H9 (cell line): ENCODE measurements around the gene AADAT. TPM values are rescaled to one million over a fixed set of nuclear protein-coding genes. Genes with fewer than 3 reads are reported as not detected.
A peak's percentile ranks its signal among the peaks of the same experiment; 100 is the strongest.

Experiments
- DNase-seq: peaks from one replicate; pipeline ENCODE4 v3.0.0-alpha.2; 2017
- H2AFZ ChIP-seq: one replicate; pipeline ENCODE4 v1.6.1; 2013; ENCODE audit warnings: mild to moderate bottlenecking, low read length, control low read depth, moderate library complexity
- H2AK5ac ChIP-seq: 2 replicates; pipeline ENCODE4 v1.6.1; 2013; ENCODE audit warnings: low read length, control low read depth, mixed read lengths; ENCODE audit not compliant: insufficient read length
- H2BK120ac ChIP-seq: one replicate; pipeline ENCODE4 v1.6.1; 2013; ENCODE audit warnings: low read depth, mild to moderate bottlenecking, low read length, control low read depth, inconsistent platforms; ENCODE audit not compliant: poor library complexity, severe bottlenecking
- H2BK12ac ChIP-seq: 2 replicates; pipeline ENCODE4 v1.6.1; 2013; ENCODE audit warnings: low read length, control low read depth, mixed read lengths, low read depth; ENCODE audit not compliant: insufficient read length
- H2BK15ac ChIP-seq: 2 replicates; pipeline ENCODE4 v1.6.1; 2013; ENCODE audit warnings: low read depth, low read length, control low read depth
- H2BK20ac ChIP-seq: one replicate; pipeline ENCODE4 v1.6.1; 2013; ENCODE audit warnings: low read depth, mild to moderate bottlenecking, low read length, control low read depth, inconsistent platforms; ENCODE audit not compliant: poor library complexity, severe bottlenecking
- H2BK5ac ChIP-seq: 2 replicates; pipeline ENCODE4 v1.6.1; 2013; ENCODE audit warnings: low read length, control low read depth, mixed read lengths; ENCODE audit not compliant: insufficient read length
- H3K14ac ChIP-seq: 2 replicates; pipeline ENCODE4 v1.6.1; 2013; ENCODE audit warnings: low read length, control low read depth; ENCODE audit not compliant: insufficient read depth
- H3K18ac ChIP-seq: 2 replicates; pipeline ENCODE4 v1.6.1; 2013; ENCODE audit warnings: low read depth, mild to moderate bottlenecking, mixed read lengths, low read length, control low read depth; ENCODE audit not compliant: insufficient read length
- H3K23ac ChIP-seq: 2 replicates; pipeline ENCODE4 v1.6.1; 2013; ENCODE audit warnings: low read length, control low read depth, mixed read lengths, low read depth; ENCODE audit not compliant: insufficient read length
- H3K23me2 ChIP-seq: 2 replicates; pipeline ENCODE4 v1.6.1; 2013; ENCODE audit warnings: low read depth, mild to moderate bottlenecking, mixed read lengths, low read length, control low read depth; ENCODE audit not compliant: insufficient read length, poor library complexity, severe bottlenecking
- H3K27ac ChIP-seq: 2 replicates; pipeline ENCODE4 v1.5.1; 2013; ENCODE audit warnings: low read length, control low read depth, mixed read lengths, low read depth; ENCODE audit not compliant: insufficient read length
- H3K27me3 ChIP-seq: 2 replicates; pipeline ENCODE4 v1.6.1; 2013; ENCODE audit warnings: low read length, control low read depth, inconsistent platforms; ENCODE audit not compliant: insufficient read depth
- H3K4ac ChIP-seq: 2 replicates; pipeline ENCODE4 v1.6.1; 2013; ENCODE audit warnings: low read depth, mild to moderate bottlenecking, control low read depth, inconsistent platforms, low read length, moderate library complexity
- H3K4me1 ChIP-seq: 2 replicates; pipeline ENCODE4 v1.6.1; 2013; ENCODE audit warnings: low read length, control low read depth, inconsistent platforms; ENCODE audit not compliant: insufficient read depth
- H3K4me2 ChIP-seq: 2 replicates; pipeline ENCODE4 v1.6.1; 2013; ENCODE audit warnings: low read length, control low read depth, mixed read lengths; ENCODE audit not compliant: insufficient read length, insufficient read depth
- H3K56ac ChIP-seq: 2 replicates; pipeline ENCODE4 v1.6.1; 2013; ENCODE audit warnings: low read depth, mild to moderate bottlenecking, mixed read lengths, low read length, control low read depth; ENCODE audit not compliant: insufficient read length
- H3K79me1 ChIP-seq: 2 replicates; pipeline ENCODE4 v1.6.1; 2013; ENCODE audit warnings: low read depth, mild to moderate bottlenecking, moderate library complexity, low read length, control low read depth, inconsistent platforms; ENCODE audit not compliant: insufficient read depth, poor library complexity, severe bottlenecking
- H3K79me2 ChIP-seq: 2 replicates; pipeline ENCODE4 v1.6.1; 2013; ENCODE audit warnings: low read length, control low read depth, inconsistent platforms; ENCODE audit not compliant: insufficient read depth
- H3K9ac ChIP-seq: 2 replicates; pipeline ENCODE4 v1.6.1; 2013; ENCODE audit warnings: low read length, control low read depth, mixed read lengths; ENCODE audit not compliant: insufficient read length; ENCODE audit errors: extremely low read depth
- H3K9me3 ChIP-seq: one replicate; pipeline ENCODE4 v1.6.1; 2013; ENCODE audit warnings: low read depth, low read length, inconsistent platforms; ENCODE audit not compliant: control insufficient read depth
- H3T11ph ChIP-seq: one replicate; pipeline ENCODE4 v1.6.1; 2013; ENCODE audit warnings: mild to moderate bottlenecking, low read length, control low read depth, inconsistent platforms
- H4K20me1 ChIP-seq: one replicate; pipeline ENCODE4 v1.6.1; 2013; ENCODE audit not compliant: control insufficient read depth, insufficient read length, insufficient read depth
- H4K5ac ChIP-seq: 2 replicates; pipeline ENCODE4 v1.6.1; 2013; ENCODE audit warnings: low read depth, mild to moderate bottlenecking, mixed read lengths, low read length, control low read depth; ENCODE audit not compliant: insufficient read length
- H4K8ac ChIP-seq: replicated peaks from 2 replicates; pipeline ENCODE4 v1.6.1; 2013; ENCODE audit warnings: low read length, control low read depth, mixed read lengths, low read depth; ENCODE audit not compliant: insufficient read length
- H4K91ac ChIP-seq: 2 replicates; pipeline ENCODE4 v1.6.1; 2013; ENCODE audit warnings: low read depth, mild to moderate bottlenecking, moderate library complexity, mixed read lengths, low read length, control low read depth; ENCODE audit not compliant: insufficient read length
- H3K27ac Mint-ChIP-seq, 3 experiments: 2 replicates in 2 of 3; 3 replicates in 1 of 3; pipeline ENCODE4 v1.8.0; 2020 to 2021; ENCODE audit warnings: mixed read lengths in 3 of 3, mild to moderate bottlenecking in 1 of 3, moderate library complexity in 1 of 3
- H3K27me3 Mint-ChIP-seq: 2 replicates; pipeline ENCODE4 v1.8.0; 2021; ENCODE audit warnings: low read depth, mild to moderate bottlenecking, moderate library complexity, mixed read lengths
- H3K36me3 Mint-ChIP-seq, 3 experiments: 2 replicates in 2 of 3; 3 replicates in 1 of 3; pipeline ENCODE4 v1.8.0; 2020 to 2021; ENCODE audit warnings: low read depth in 3 of 3, mixed read lengths in 3 of 3; ENCODE audit not compliant: insufficient read depth in 1 of 3
- H3K4me1 Mint-ChIP-seq, 2 experiments: 2 replicates each; pipeline ENCODE4 v1.8.0; 2020; ENCODE audit warnings: mixed read lengths in 2 of 2
- H3K4me3 Mint-ChIP-seq, 2 experiments: 2 replicates in 1 of 2; 3 replicates in 1 of 2; pipeline ENCODE4 v1.8.0; 2020 to 2021; ENCODE audit warnings: mild to moderate bottlenecking in 2 of 2, mixed read lengths in 2 of 2, moderate library complexity in 1 of 2
- H3K9me3 Mint-ChIP-seq, 2 experiments: 2 replicates in 1 of 2; 3 replicates in 1 of 2; pipeline ENCODE4 v1.8.0; 2020; ENCODE audit warnings: mild to moderate bottlenecking in 2 of 2, mixed read lengths in 2 of 2, moderate library complexity in 1 of 2
- CTCF ChIP-seq: fragments of 200-600 bp; sonication (generic); conservative IDR thresholded peaks from 3 replicates; pipeline ENCODE4 v1.8.0; 2021; ENCODE audit warnings: antibody characterized with exemption, mild to moderate bottlenecking
- WGBS: extraction: QIAGEN DNeasy Blood & Tissue Kit; methylation state at CpG from one replicate; pipeline ENCODE4 v1.1.7; 2013; ENCODE audit warnings: missing lambda C conversion rate, low lambda C conversion rate, mixed read lengths; ENCODE audit not compliant: insufficient read length; ENCODE audit errors: extremely low coverage; 5-methylcytosine and 5-hydroxymethylcytosine counted together
- total RNA-seq: library from RNA; stranded (reverse); gene quantifications from 2 replicates; pipeline ENCODE4 v1.2.1, GENCODE V29; 2021

The AADAT gene
- total RNA-seq, 1 experiment from 2014 or later: 14.1 TPM

- no peaks in the 10 kb centered on the region for H3K27me3 ChIP-seq
- no peak overlapping the region for H4K5ac ChIP-seq
- no peak overlapping the region for H3T11ph ChIP-seq
- Mint-ChIP-seq H3K36me3 (no peaks in the 10 kb centered on the region), H3K27me3 (no peaks in the 10 kb centered on the region), H3K27ac (peak overlapping the region; percentile 89 to 93 (median 89)), H3K9me3 (no peaks in the 10 kb centered on the region; a peak in 1 of 5 replicates), H3K4me1 (peaks cover 41 to 42% of the 10 kb centered on the region in 2 experiments), H3K4me3 (peak overlapping the region in 1 of 2 experiments; percentile 27; a peak in 1 of 5 replicates)
- no peak overlapping the region for H3K9ac ChIP-seq
- no peak overlapping the region for H4K8ac ChIP-seq
- H3K4me2 ChIP-seq: no peak overlapping the region
- H4K20me1 ChIP-seq: no peaks in the 10 kb centered on the region
- no peak overlapping the region for H3K23ac ChIP-seq
- no peaks in the 10 kb centered on the region for H3K79me1 ChIP-seq
- H3K18ac ChIP-seq: peak overlapping the region; percentile 56
- no peak overlapping the region for H4K91ac ChIP-seq
- H2BK12ac ChIP-seq: no peak overlapping the region
- TF ChIP-seq CTCF: no peak
- no peak overlapping the region for H2AFZ ChIP-seq
- H3K9me3 ChIP-seq: no peaks in the 10 kb centered on the region
- H3K23me2 ChIP-seq: no peaks in the 10 kb centered on the region
- no peak overlapping the region for H2BK15ac ChIP-seq
- DNase-seq: no peak
- no peak overlapping the region for H3K14ac ChIP-seq
- H2BK20ac ChIP-seq: no peak overlapping the region
- peaks cover 3% of the 10 kb centered on the region; the same call in 1 of the 2 replicates for H3K4me1 ChIP-seq
- H3K79me2 ChIP-seq: no peaks in the 10 kb centered on the region
- H2BK120ac ChIP-seq: no peak overlapping the region
- H3K56ac ChIP-seq: no peak overlapping the region
- no peak overlapping the region for H2BK5ac ChIP-seq
- no peak overlapping the region for H3K4ac ChIP-seq
- no CpG with 5 or more reads among the region's 6 CpGs for WGBS
- H2AK5ac ChIP-seq: no peak overlapping the region
- no peak overlapping the region for H3K27ac ChIP-seq
Observed at GRCh38 chr4:170109586-170110284, 20.0 kb upstream of the AADAT start.
